Muscle of leg (tissue), 11 donors: ENCODE data around the gene RABGGTA. TPM values are rescaled to one million over a fixed set of nuclear protein-coding genes. Genes with fewer than 3 reads are reported as not detected.

ENCODE experiments used
- DNase-seq: peaks from one replicate; pipeline ENCODE4 v3.0.0; 2013
- H3K27ac ChIP-seq: one replicate; pipeline ENCODE4 v1.5.1; 2013; ENCODE audit warnings: mild to moderate bottlenecking, low read length, control low read depth
- H3K27me3 ChIP-seq: one replicate; pipeline ENCODE4 v1.6.1; 2013; ENCODE audit warnings: low read length; ENCODE audit not compliant: control insufficient read depth, insufficient read depth
- H3K36me3 ChIP-seq: one replicate; pipeline ENCODE4 v1.6.1; 2013; ENCODE audit warnings: low read length; ENCODE audit not compliant: control insufficient read depth, insufficient read depth
- H3K4me1 ChIP-seq: one replicate; pipeline ENCODE4 v1.6.1; 2013; ENCODE audit warnings: low read length; ENCODE audit not compliant: control insufficient read depth, insufficient read depth
- H3K4me3 ChIP-seq: one replicate; pipeline ENCODE4 v1.5.1; 2013; ENCODE audit warnings: low read length, control low read depth
- H3K9me3 ChIP-seq: replicated peaks from 2 replicates; pipeline ENCODE4 v1.6.1; 2013; ENCODE audit warnings: low read depth, low read length; ENCODE audit not compliant: control insufficient read depth
- WGBS: methylation state at CpG from one replicate; pipeline ENCODE4 v1.1.5; 2013; ENCODE audit warnings: missing lambda C conversion rate; ENCODE audit not compliant: insufficient coverage; 5-methylcytosine and 5-hydroxymethylcytosine counted together
- polyA plus RNA-seq, 8 donors: library from polyadenylated mRNA; unstranded; fragments of 120-200 nt; gene quantifications; one replicate each; pipeline versions ENCODE4 v1.2.1 to v1.2.3, GENCODE V29; 2013; ENCODE audit warnings: inconsistent platforms in 1 of 8, low replicate concordance in 1 of 8; ENCODE audit not compliant: insufficient read length in 8 of 8, insufficient read depth in 1 of 8
- total RNA-seq: library from RNA; stranded (reverse); fragments of 120-200 nt; gene quantifications from one replicate; pipeline ENCODE4 v1.2.4, GENCODE V29; 2013

RABGGTA gene
- total and polyA plus RNA-seq, 9 donors, result 8.5 to 21.5 (median 12.8) TPM

DNA sequence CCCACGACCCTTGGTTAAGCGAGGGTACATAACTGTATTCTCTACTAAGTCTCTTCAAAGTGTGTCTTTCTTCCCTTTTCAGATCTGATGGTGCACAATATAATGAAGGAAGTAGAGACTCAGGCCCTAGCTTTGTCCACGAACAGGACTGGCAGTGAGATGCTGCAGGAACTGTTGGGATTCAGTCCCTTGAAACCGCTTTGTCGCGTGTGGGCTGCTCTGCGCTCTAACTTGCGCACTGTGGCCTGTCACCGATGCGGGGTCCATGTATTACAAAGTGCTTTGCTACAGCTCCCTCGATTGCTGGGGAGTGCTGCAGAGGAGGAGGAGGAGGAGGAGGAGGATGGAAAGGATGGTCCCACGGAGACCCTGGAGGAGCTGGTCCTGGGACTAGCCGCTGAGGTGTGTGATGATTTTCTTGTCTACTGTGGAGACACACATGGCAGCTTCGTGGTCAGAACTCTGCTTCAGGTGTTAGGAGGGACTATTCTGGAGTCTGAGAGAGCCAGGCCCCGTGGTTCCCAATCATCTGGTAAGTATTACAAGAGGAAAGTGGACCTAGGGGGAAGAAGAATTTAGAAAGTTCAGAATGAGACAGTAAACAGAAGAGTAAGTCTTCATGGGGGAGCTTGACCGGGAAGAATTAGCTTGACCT is 29.1 kb upstream of the RABGGTA start:
- H3K27ac ChIP-seq, result peak overlapping the region; percentile 67
- WGBS, result 44% methylated on average over 12 of the region's 16 CpGs
- H3K4me3 ChIP-seq, result peak overlapping the region; percentile 97
- no peaks in the 10 kb centered on the region for H3K9me3 ChIP-seq
- peaks cover 20% of the 10 kb centered on the region for H3K4me1 ChIP-seq
- DNase-seq, result no peak
- no peaks in the 10 kb centered on the region for H3K27me3 ChIP-seq
- H3K36me3 ChIP-seq, result peaks cover 54% of the 10 kb centered on the region

GRCh38 chr14:24299255-24300191 is 28.1 kb upstream of the RABGGTA start, which contains the start of the genes DHRS1 and NOP9:
Gene DHRS1 (minus strand): TSS chr14:24299780. CDS start chr14:24299106, 674 bp downstream.
Gene NOP9 (plus strand): TSS chr14:24299850. CDS start chr14:24299955, 105 bp downstream.
- Histone ChIP-seq H3K9me3 (no peaks in the 10 kb centered on the region), H3K4me1 (peaks cover 20% of the 10 kb centered on the region), H3K4me3 (peak within 1 kb of the TSS; percentile 97), H3K27me3 (no peaks in the 10 kb centered on the region), H3K27ac (peak within 1 kb of the TSS; percentile 84), H3K36me3 (peaks cover 48% of the 10 kb centered on the region)
- WGBS, result under 1% methylated on average over 74 of the region's 75 CpGs
- DNase-seq, result peak; percentile 95

- no peaks in the 10 kb centered on the region for H3K9me3 ChIP-seq
- H3K4me3 ChIP-seq, result peak overlapping the region; percentile 97
- H3K27ac ChIP-seq, result peak overlapping the region; percentile 84
- peaks cover 20% of the 10 kb centered on the region for H3K4me1 ChIP-seq
- 67% methylated on average over 7 of the region's 7 CpGs for WGBS
- H3K27me3 ChIP-seq, result no peaks in the 10 kb centered on the region
- H3K36me3 ChIP-seq, result peaks cover 41% of the 10 kb centered on the region
- no peak for DNase-seq
Observed at GRCh38 chr14:24298892-24299254, 27.5 kb upstream of the RABGGTA start.

- WGBS, result 53% methylated on average over 5 of the region's 5 CpGs
- no peak for DNase-seq
- Histone ChIP-seq H3K36me3 (peaks cover 30% of the 10 kb centered on the region), H3K9me3 (no peaks in the 10 kb centered on the region), H3K27ac (no peak overlapping the region), H3K4me3 (no peak overlapping the region), H3K4me1 (peaks cover 20% of the 10 kb centered on the region), H3K27me3 (no peaks in the 10 kb centered on the region)
Observed at GRCh38 chr14:24297190-24297964, 26.0 kb upstream of the RABGGTA start.

DNA sequence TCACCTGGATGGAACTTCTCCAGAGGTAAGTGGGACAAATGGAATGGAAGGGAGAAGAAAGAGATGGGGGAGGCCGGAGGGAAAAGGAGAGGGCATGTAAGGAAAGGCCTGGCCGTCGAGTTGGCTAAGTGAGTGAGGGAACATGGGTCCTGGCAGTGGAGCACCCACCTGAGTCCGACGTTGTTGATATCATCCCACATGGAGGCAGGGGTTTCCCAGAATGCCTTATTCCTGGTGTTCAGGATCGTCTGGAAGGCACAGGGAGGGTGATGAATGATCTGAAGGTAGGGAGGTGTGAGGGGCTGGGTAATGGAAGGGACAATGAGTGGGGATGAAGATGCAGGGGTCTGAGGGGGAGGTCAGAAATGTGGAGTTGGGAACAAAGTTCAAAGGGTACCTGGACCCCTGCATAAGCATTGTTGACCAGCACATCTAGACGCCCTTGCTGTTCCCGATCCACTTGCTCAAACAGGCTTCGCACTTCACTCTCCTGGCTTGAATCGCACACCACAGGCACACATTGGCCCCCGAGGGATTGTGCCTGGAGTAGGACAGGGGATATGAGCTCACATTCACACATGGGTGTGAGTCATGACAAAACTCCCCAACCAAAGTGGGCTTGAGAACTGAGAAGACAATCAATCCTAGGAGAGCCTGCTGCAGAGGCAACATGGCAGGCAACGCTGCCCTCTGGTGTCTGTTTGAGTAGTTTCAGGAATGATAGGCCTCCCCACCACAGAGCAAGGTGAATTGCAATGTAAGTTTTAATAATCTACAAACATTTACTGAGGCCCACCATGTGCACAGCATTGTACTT is 25.2 kb upstream of the RABGGTA start:
- Histone ChIP-seq H3K27me3 (no peaks in the 10 kb centered on the region), H3K9me3 (no peaks in the 10 kb centered on the region), H3K4me3 (no peak overlapping the region), H3K27ac (no peak overlapping the region), H3K4me1 (peaks cover 20% of the 10 kb centered on the region), H3K36me3 (peaks cover 30% of the 10 kb centered on the region)
- WGBS, result 67% methylated on average over 6 of the region's 12 CpGs
- DNase-seq, result peak; percentile 81

GRCh38 chr14:24293525-24293924 is 22.1 kb upstream of the RABGGTA start:
- WGBS, result no CpG with 5 or more reads among the region's 2 CpGs
- H3K36me3 ChIP-seq, result peaks cover 47% of the 10 kb centered on the region
- peaks cover 4% of the 10 kb centered on the region for H3K4me1 ChIP-seq
- no peak overlapping the region for H3K27ac ChIP-seq
- no peaks in the 10 kb centered on the region for H3K9me3 ChIP-seq
- no peaks in the 10 kb centered on the region for H3K27me3 ChIP-seq
- DNase-seq, result no peak
- H3K4me3 ChIP-seq, result no peak overlapping the region

DNA sequence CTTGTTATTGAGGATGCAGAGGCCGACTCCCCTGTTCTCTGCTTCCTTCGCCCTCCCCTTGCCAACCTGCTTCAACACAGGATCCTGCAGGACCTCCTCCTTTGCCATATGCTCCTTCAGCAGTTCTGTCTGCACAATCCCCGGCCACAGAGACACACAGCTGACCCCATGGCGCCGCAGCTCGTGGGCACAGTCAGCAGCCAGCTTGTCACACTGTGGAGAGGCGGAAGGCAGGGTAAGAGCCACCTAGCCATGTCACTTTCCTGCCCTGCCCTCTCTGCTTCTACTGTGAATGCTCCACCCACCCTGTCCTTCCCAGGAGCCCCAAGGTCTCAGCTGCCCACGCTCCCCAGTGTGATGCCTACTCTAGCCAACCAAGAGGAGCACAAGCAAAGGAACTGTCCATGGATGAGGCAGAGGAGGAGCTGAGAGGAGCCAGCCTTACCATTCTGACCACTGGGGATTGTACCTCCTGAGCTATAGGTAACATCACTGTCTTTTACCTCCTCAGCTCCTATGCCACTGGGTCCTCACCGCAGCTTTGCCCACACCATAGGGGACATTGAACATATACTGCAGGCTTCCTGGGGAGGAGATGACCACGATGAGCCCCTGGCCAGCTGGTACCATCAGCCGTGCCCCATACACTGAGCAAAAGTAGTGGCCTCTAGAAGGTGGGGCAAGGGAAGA is 20.9 kb upstream of the RABGGTA start:
- no peak for DNase-seq
- Histone ChIP-seq H3K4me1 (peaks cover 4% of the 10 kb centered on the region), H3K4me3 (no peak overlapping the region), H3K27me3 (no peaks in the 10 kb centered on the region), H3K27ac (no peak overlapping the region), H3K9me3 (no peaks in the 10 kb centered on the region), H3K36me3 (peaks cover 47% of the 10 kb centered on the region)
- 82% methylated on average over 6 of the region's 11 CpGs for WGBS

DNA sequence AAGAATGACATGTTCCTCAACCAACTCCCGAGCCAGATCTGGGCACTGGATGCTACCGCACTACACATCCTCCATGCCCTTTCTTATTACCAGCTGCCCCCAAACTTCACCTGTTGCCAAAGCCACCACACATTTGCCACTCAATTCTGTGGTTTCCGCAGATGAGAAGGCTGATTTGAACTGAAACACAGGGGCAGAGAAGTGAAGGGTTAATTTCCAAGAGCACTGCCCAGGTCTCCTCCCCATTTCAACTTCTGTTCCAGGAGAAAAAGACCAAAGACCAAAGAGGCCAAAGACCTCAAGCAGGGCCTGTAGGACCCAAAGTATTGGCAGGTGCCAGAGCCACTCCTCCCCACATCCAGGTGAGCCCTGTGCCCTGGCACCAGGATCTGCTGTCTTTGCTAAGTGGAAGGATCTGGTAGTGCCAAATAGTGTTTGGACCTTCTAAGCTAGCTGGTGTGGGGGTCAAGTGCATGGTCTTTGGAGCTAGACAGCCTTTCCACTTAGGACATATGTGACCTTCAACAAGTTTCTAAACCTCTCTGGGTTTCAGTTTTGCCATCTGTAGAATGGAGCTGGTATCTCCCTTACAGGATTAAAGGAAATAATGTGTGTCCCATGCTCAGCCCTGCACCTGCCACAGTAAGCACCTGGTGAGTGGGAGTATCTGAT is 20.2 kb upstream of the RABGGTA start:
- Histone ChIP-seq H3K4me3 (no peak overlapping the region), H3K27me3 (no peaks in the 10 kb centered on the region), H3K36me3 (peaks cover 47% of the 10 kb centered on the region), H3K9me3 (no peaks in the 10 kb centered on the region), H3K27ac (no peak overlapping the region), H3K4me1 (peaks cover 2% of the 10 kb centered on the region)
- WGBS, result 81% methylated on average over 3 of the region's 3 CpGs
- DNase-seq, result no peak
